NCI-H82 treated with DMSO at 0.1 percent for 48 hours (cell line): ENCODE results near the gene RRP7A.
"Not testable (repeated sequence)": the region's sequence is repeated elsewhere in the genome, so short reads cannot be mapped to it uniquely, and the experiment has no call there.

ENCODE experiments used
- DNase-seq: peaks from one replicate; lab custom pipeline; 2025; ENCODE audit not compliant: unreplicated experiment; lab: John Stamatoyannopoulos, UW

The RRP7A gene

GRCh38 chr22:42500161-42500835 lies 19.3 kb downstream of the RRP7A start:
- no peak for DNase-seq

GRCh38 chr22:42499773-42500160 lies 19.8 kb downstream of the RRP7A start:
- not testable (repeated sequence) for DNase-seq

GRCh38 chr22:42495533-42496141 lies 24.0 kb downstream of the RRP7A start:
- not testable (repeated sequence) for DNase-seq

- no peak for DNase-seq
These were observed 26.2 kb downstream of the RRP7A start for GRCh38 chr22:42493393-42493792.

- DNase-seq = no peak
These were observed 27.3 kb downstream of the RRP7A start for GRCh38 chr22:42492323-42492690.

- no peak for DNase-seq
These were observed 29.3 kb downstream of the RRP7A start for GRCh38 chr22:42490243-42490832.

GRCh38 chr22:42489000-42489399 lies 30.6 kb downstream of the RRP7A start:
- DNase-seq = no peak

- no peak for DNase-seq
These were observed 35.1 kb downstream of the RRP7A start for GRCh38 chr22:42484506-42484905.

- not testable (repeated sequence) for DNase-seq
These were observed 35.9 kb downstream of the RRP7A start for GRCh38 chr22:42483610-42484223.

- no peak for DNase-seq
These were observed 44.5 kb downstream of the RRP7A start for GRCh38 chr22:42475122-42475521.

GRCh38 chr22:42473484-42474193 lies 46.0 kb downstream of the RRP7A start:
- no peak for DNase-seq

GRCh38 chr22:42472671-42473070 lies 46.9 kb downstream of the RRP7A start:
- DNase-seq = no peak

GRCh38 chr22:42471441-42471840 lies 48.2 kb downstream of the RRP7A start:
- no peak for DNase-seq

GRCh38 chr22:42470366-42471082 lies 49.1 kb downstream of the RRP7A start:
- no peak for DNase-seq

GRCh38 chr22:42468841-42469240 lies 50.8 kb downstream of the RRP7A start:
- no peak for DNase-seq

- no peak for DNase-seq
These were observed 57.6 kb downstream of the RRP7A start for GRCh38 chr22:42462016-42462415.

GRCh38 chr22:42461511-42461910 lies 58.1 kb downstream of the RRP7A start:
- no peak for DNase-seq
